Omental fat pad (tissue), 4 donors: Measurements from ENCODE around the gene CPNE6. TPM values are rescaled to one million over a fixed set of nuclear protein-coding genes. Genes with fewer than 3 reads are reported as not detected.

Experiments used
- ATAC-seq: fragments of 150-250 bp; one replicate; pipeline ENCODE4 v1.9.1; 2016; ENCODE audit warnings: mild to moderate bottlenecking, moderate library complexity; ENCODE audit not compliant: low FRiP score
- DNase-seq: peaks from one replicate; pipeline ENCODE4 v3.0.0-alpha.2; 2019; ENCODE audit warnings: low spot score
- CTCF ChIP-seq, 3 donors: fragments of 450-650 bp; IDR thresholded peaks; one replicate each; pipeline ENCODE4 v1.5.1; 2016 to 2017; ENCODE audit warnings: antibody characterized with exemption in 3 of 3, mild to moderate bottlenecking in 3 of 3, moderate library complexity in 2 of 3
- total RNA-seq, 4 donors: library from RNA; depleted of rRNA; stranded (reverse); fragments of >200 nt; gene quantifications; one replicate each; pipeline ENCODE4 v1.1.0, GENCODE V29; 2016

CPNE6 gene
- total RNA-seq, 4 donors from 2014 or later, result not detected

- no peak for ATAC-seq
- DNase-seq, result no peak
Measured at GRCh38 chr14:24057271-24057670, 14.1 kb upstream of the CPNE6 start.

GRCh38 chr14:24057867-24058259 lies 13.5 kb upstream of the CPNE6 start:
- peak; percentile 18 for ATAC-seq
- TF ChIP-seq CTCF (IDR thresholded peaks at IDR 0.05), result no peak
- DNase-seq, result no peak

More at GRCh38 chr14:24057271-24057670, 14.1 kb upstream of the CPNE6 start:
- TF ChIP-seq CTCF (IDR thresholded peaks at IDR 0.05), result no peak

- DNase-seq (peak; percentile 91), ATAC-seq (peak; percentile 65)
- TF ChIP-seq CTCF (IDR thresholded peaks at IDR 0.05), result peak in 1 of 3 donors; percentile 41
Measured at GRCh38 chr14:24058260-24058950, 13.0 kb upstream of the CPNE6 start.

GRCh38 chr14:24058951-24059475 lies 12.3 kb upstream of the CPNE6 start:
- no peak for ATAC-seq
- no peak for TF ChIP-seq CTCF (IDR thresholded peaks at IDR 0.05)
- DNase-seq, result no peak

GRCh38 chr14:24059841-24060388 lies 11.4 kb upstream of the CPNE6 start:
- DNase-seq (no peak), ATAC-seq (no peak)
- no peak for TF ChIP-seq CTCF (IDR thresholded peaks at IDR 0.05)

- no peak for DNase-seq
- no peak for TF ChIP-seq CTCF (IDR thresholded peaks at IDR 0.05)
- ATAC-seq, result no peak
Measured at GRCh38 chr14:24060443-24060842, 10.9 kb upstream of the CPNE6 start.
